Measurements from ENCODE around the gene ZNF678. TPM values are rescaled to one million over a fixed set of nuclear protein-coding genes. Genes with fewer than 3 reads are reported as not detected.
"Not testable (repeated sequence)": the region's sequence is repeated elsewhere in the genome, so short reads cannot be mapped to it uniquely, and the experiment has no call there.

The ZNF678 gene
- total and polyA plus RNA-seq, 8 donors, result 1.6 to 8.0 (median 6.0) TPM

DNA sequence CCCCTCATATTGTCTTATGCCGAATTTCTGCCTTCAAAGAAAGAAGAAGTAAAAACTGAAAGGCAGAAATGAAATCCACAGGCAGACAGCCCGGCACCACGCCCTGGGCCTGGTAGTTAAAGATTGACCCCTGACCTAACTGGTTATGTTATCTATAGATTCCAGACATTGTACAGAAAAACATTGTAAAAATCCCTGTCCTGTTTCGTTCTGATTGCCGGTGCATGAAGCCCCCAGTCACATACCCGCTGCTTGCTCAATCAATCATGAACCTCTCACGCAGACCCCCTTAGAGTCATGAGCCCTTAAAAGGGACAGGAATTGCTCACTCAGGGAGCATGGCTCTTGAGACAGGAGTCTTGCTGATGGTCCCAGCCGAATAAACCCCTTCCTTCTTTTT, 122.5 kb downstream of the ZNF678 start:
- Histone ChIP-seq H3K4me1 (no peaks in the 10 kb centered on the region), H3K27ac (no peak overlapping the region), H3K36me3 (no peaks in the 10 kb centered on the region), H3K4me3 (no peak overlapping the region), H3K27me3 (no peaks in the 10 kb centered on the region), H3K9me3 (no peaks in the 10 kb centered on the region)
- 50% methylated on average over 8 of the region's 8 CpGs for WGBS, 2 donors
- intact Hi-C loops (cut with DNase I), result no loop called here
- ATAC-seq (no peak), FAIRE-seq (no peak), DNase-seq (no peak)
- TF ChIP-seq, protein P1, sequence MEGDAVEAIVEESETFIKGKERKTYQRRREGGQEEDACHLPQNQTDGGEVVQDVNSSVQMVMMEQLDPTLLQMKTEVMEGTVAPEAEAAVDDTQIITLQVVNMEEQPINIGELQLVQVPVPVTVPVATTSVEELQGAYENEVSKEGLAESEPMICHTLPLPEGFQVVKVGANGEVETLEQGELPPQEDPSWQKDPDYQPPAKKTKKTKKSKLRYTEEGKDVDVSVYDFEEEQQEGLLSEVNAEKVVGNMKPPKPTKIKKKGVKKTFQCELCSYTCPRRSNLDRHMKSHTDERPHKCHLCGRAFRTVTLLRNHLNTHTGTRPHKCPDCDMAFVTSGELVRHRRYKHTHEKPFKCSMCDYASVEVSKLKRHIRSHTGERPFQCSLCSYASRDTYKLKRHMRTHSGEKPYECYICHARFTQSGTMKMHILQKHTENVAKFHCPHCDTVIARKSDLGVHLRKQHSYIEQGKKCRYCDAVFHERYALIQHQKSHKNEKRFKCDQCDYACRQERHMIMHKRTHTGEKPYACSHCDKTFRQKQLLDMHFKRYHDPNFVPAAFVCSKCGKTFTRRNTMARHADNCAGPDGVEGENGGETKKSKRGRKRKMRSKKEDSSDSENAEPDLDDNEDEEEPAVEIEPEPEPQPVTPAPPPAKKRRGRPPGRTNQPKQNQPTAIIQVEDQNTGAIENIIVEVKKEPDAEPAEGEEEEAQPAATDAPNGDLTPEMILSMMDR (IDR thresholded peaks at IDR 0.05), result no peak

DNA sequence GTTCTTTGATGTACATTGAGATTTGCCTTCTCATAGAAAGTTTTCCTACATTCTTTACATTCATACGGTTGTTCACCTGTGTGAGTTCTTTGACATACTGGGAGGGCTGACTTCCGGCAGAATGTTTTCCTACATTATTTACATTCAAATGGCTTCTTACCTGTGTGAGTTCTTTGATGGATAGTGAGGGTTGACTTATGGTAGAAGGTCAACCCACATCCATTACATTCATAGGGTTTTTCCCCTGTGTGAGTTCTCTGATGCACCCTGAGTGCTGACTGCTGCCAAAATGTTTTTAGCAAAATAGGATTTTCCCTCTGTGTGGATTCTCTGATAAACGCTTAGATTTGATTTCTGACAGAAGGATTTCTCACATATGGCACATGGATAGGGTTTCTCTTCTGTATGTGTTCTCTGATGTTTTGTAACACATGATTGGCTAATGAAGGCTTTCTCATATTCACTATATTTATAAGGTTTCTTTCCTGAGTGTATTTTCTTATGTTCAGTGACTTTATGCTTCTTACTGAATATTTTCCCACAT, 134.0 kb downstream of the ZNF678 start:
- intact Hi-C loops (cut with DNase I), result no loop called here
- Histone ChIP-seq H3K4me3 (no peak overlapping the region), H3K4me1 (no peaks in the 10 kb centered on the region), H3K9me3 (peaks cover 0 to 7% (median 0%) of the 10 kb centered on the region in 4 donors), H3K27ac (no peak overlapping the region), H3K36me3 (no peaks in the 10 kb centered on the region), H3K27me3 (no peaks in the 10 kb centered on the region)
- DNase-seq, result no peak
- no peak for FAIRE-seq
- no peak for ATAC-seq
- TF ChIP-seq, protein P1 (IDR thresholded peaks at IDR 0.05), result no peak
- WGBS, 2 donors, result 71 to 72% methylated on average over 3 of the region's 3 CpGs

DNA sequence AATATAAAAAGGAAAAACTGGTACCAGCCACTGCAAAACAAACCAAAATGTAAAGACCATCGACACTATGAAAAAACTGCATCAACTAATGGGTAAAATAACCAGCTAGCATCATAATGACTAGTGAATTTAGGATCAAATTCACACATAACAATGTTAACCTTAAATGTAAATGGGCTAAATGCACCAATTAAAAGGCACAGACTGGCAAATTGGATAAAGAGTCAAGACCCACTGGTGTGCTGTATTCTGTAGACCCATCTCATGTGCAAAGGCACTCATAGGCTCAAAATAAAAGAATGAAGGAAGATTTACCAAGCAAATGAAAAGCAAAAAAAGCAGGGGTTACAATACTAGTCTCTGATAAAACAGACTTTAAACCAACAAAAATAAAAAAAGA, 138.3 kb downstream of the ZNF678 start:
- intact Hi-C loops (cut with DNase I); H3K4me3 ChIP-seq; H3K36me3 ChIP-seq; H3K27me3 ChIP-seq; H3K9me3 ChIP-seq; DNase-seq; ATAC-seq; H3K4me1 ChIP-seq; H3K27ac ChIP-seq; FAIRE-seq: not testable (repeated sequence)
- 80 to 84% methylated on average over 1 of the region's 1 CpG for WGBS, 2 donors

DNA sequence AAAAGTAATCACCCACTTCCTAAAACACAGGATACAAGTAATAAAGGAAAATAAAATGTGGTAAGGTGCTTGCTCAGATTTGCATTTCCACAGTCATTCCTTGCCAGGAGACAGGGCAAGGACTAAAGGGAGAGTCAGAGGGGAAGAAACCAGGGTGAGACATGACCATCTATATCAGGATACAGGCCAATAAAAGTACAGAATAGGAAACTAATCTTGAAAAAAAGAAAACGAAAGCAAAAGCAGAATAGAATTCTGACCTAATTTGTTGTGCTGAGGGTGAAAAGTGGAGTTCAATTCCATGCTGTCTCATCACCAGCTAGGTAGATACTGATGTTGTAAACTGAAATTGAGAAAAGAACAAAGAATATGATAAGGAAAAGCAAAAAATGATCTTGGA, 144.5 kb downstream of the ZNF678 start:
- Histone ChIP-seq H3K36me3 (no peaks in the 10 kb centered on the region), H3K9me3 (no peaks in the 10 kb centered on the region), H3K4me1 (no peaks in the 10 kb centered on the region), H3K27ac (no peak overlapping the region), H3K4me3 (no peak overlapping the region), H3K27me3 (no peaks in the 10 kb centered on the region)
- no peak for ATAC-seq
- TF ChIP-seq, protein P1 (IDR thresholded peaks at IDR 0.05), result no peak
- 30 to 40% methylated on average over 1 of the region's 1 CpG for WGBS, 2 donors
- no peak for FAIRE-seq
- DNase-seq, result no peak
- intact Hi-C loops (cut with DNase I), result no loop called here

DNA sequence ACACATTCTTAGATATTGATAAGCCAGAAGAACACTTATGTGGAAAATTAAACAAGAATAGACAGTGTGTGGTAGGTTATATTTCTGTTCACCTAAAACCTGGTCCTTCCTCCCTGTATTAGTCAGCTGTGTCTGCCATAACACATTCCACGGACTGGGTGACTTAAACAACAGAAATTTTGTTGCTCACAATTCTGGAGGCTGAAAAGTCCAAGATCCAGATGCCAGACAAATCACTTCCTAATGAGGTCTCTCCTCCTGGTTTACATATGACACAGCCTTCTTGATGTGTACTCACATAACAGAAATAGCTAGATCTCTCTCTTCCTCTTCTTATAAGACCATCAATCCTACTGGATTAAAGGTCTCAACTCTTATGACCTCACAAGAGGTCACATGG, 146.1 kb downstream of the ZNF678 start:
- Histone ChIP-seq H3K4me1 (no peaks in the 10 kb centered on the region), H3K36me3 (no peaks in the 10 kb centered on the region), H3K27me3 (no peaks in the 10 kb centered on the region), H3K9me3 (no peaks in the 10 kb centered on the region), H3K4me3 (no peak overlapping the region), H3K27ac (no peak overlapping the region)
- ATAC-seq (no peak), FAIRE-seq (no peak), DNase-seq (no peak)
- intact Hi-C loops (cut with DNase I), result no loop called here
- TF ChIP-seq, protein P1 (IDR thresholded peaks at IDR 0.05), result no peak
- WGBS, 2 donors, result 45 to 67% methylated on average over 1 of the region's 1 CpG

DNA sequence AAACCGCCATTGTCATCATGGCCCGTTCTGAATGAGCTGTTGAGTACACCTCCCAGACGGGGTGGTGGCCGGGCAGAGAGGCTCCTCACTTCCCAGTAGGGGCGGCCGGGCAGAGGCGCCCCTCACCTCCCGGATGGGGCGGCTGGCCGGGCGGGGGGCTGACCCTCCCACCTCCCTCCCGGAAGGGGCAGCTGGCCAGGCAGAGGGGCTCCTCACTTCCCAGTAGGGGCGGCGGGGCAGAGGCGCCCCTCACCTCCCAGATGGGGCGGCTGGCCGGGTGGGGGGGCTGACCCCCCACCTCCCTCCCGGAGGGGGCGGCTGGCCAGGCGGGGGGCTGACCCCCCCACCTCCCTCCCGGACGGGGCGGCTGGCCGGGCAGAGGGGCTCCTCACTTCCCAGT, 147.1 kb downstream of the ZNF678 start:
- H3K4me1 ChIP-seq; FAIRE-seq; H3K9me3 ChIP-seq; H3K36me3 ChIP-seq; ATAC-seq; H3K4me3 ChIP-seq; H3K27ac ChIP-seq; H3K27me3 ChIP-seq; intact Hi-C loops (cut with DNase I): not testable (repeated sequence)
- WGBS, 2 donors, result 90 to 97% methylated on average over 15 to 23 of the region's 24 CpGs
- DNase-seq, result peak in 1 of 6 donors; percentile 44
